HEK293 (cell line): ENCODE measurements around the gene ADM2.

Source experiments
- CTCF ChIP-seq: fragments of 450-650 bp; formaldehyde crosslinking; IDR thresholded peaks from 2 replicates; pipeline ENCODE4 v1.5.1; 2016; ENCODE audit warnings: missing biosample characterization, missing genetic modification characterization
- MYNN ChIP-seq: fragments of 450-650 bp; formaldehyde crosslinking; IDR thresholded peaks from 2 replicates; pipeline ENCODE4 v1.5.1; 2016; ENCODE audit warnings: missing biosample characterization, missing genetic modification characterization, borderline replicate concordance
- PBX3 ChIP-seq: sonication (generic); formaldehyde crosslinking; IDR thresholded peaks from 2 replicates; pipeline ENCODE4 v1.8.1; 2022; ENCODE audit warnings: mild to moderate bottlenecking, moderate library complexity, missing genetic modification reagents
- ZNF292 ChIP-seq: fragments of 450-650 bp; formaldehyde crosslinking; IDR thresholded peaks from 2 replicates; pipeline ENCODE4 v1.5.1; 2016; ENCODE audit warnings: low read depth, missing biosample characterization, missing genetic modification characterization, borderline replicate concordance
- ZNF37A ChIP-seq: fragments of 450-650 bp; IDR thresholded peaks from 2 replicates; pipeline ENCODE4 v1.5.1; 2018; ENCODE audit warnings: missing biosample characterization, missing genetic modification characterization

GRCh38 chr22:50487290-50488005 lies 6.1 kb downstream of the ADM2 start:
- no peak for TF ChIP-seq ZNF37A (tag by site-specific recombination)
- no peak for TF ChIP-seq CTCF (tag by site-specific recombination)
- no peak for TF ChIP-seq PBX3 (CRISPR knock-in tag)
- TF ChIP-seq MYNN (tag by site-specific recombination): no peak
- no peak for TF ChIP-seq ZNF292 (tag by site-specific recombination)
